Effector memory CD8-positive, alpha-beta T cell (primary cell): ENCODE measurements around the gene GRAMD1A.
A peak's percentile ranks its signal among the peaks of the same experiment; 100 is the strongest.
"Not testable (repeated sequence)": the region's sequence is repeated elsewhere in the genome, so short reads cannot be mapped to it uniquely, and the experiment has no call there.

ENCODE experiments used
- ATAC-seq: fragments of 150-1000 bp; cut with Tn5 transposase; replicated peaks from 2 replicates; pipeline ENCODE4 v1.10.0; 2021; ENCODE audit warnings: mild to moderate bottlenecking, moderate library complexity
- DNase-seq, 3 experiments: peaks; one replicate each; pipeline ENCODE4 v3.0.0; 2021
- H3K27ac Mint-ChIP-seq, 2 donors: one replicate each; pipeline ENCODE4 v1.8.0; 2022; ENCODE audit warnings: mild to moderate bottlenecking in 2 of 2, mixed read lengths in 2 of 2, moderate library complexity in 2 of 2
- H3K27me3 Mint-ChIP-seq, 2 donors: one replicate each; pipeline ENCODE4 v1.8.0; 2022; ENCODE audit warnings: mixed read lengths in 2 of 2
- H3K36me3 Mint-ChIP-seq: one replicate; pipeline ENCODE4 v1.8.0; 2022; ENCODE audit warnings: mild to moderate bottlenecking, moderate library complexity, mixed read lengths; ENCODE audit not compliant: insufficient read depth
- H3K4me1 Mint-ChIP-seq, 2 donors: one replicate each; pipeline ENCODE4 v1.8.0; 2022; ENCODE audit warnings: low read depth in 2 of 2, mixed read lengths in 2 of 2
- H3K4me3 Mint-ChIP-seq, 2 donors: one replicate each; pipeline ENCODE4 v1.8.0; 2022; ENCODE audit warnings: mild to moderate bottlenecking in 2 of 2, mixed read lengths in 2 of 2, moderate library complexity in 2 of 2
- H3K9me3 Mint-ChIP-seq, 2 donors: one replicate each; pipeline ENCODE4 v1.8.0; 2022; ENCODE audit warnings: mixed read lengths in 2 of 2

Gene GRAMD1A

GRCh38 chr19:35042954-35043604, 43.0 kb downstream of the GRAMD1A start:
- no peak for DNase-seq
- Mint-ChIP-seq H3K27ac (peak overlapping the region in 1 of 2 donors; percentile 28), H3K4me1 (peaks cover 34 to 39% of the 10 kb centered on the region in 2 donors), H3K36me3 (peaks cover 12% of the 10 kb centered on the region), H3K27me3 (peaks cover 11 to 14% of the 10 kb centered on the region in 2 donors), H3K4me3 (no peak overlapping the region), H3K9me3 (no peaks in the 10 kb centered on the region)
- ATAC-seq: no peak

GRCh38 chr19:35043906-35044305, 43.8 kb downstream of the GRAMD1A start:
- peak overlapping the region; percentile 49 to 51 for H3K27ac Mint-ChIP-seq
- H3K9me3 Mint-ChIP-seq: no peaks in the 10 kb centered on the region
- ATAC-seq (no peak), DNase-seq (no peak)
- no peak overlapping the region for H3K4me3 Mint-ChIP-seq
- H3K27me3 Mint-ChIP-seq: peaks cover 11 to 14% of the 10 kb centered on the region in 2 donors
- peaks cover 34 to 38% of the 10 kb centered on the region in 2 donors for H3K4me1 Mint-ChIP-seq
- peaks cover 12% of the 10 kb centered on the region for H3K36me3 Mint-ChIP-seq

- H3K4me3 Mint-ChIP-seq: no peak overlapping the region
- ATAC-seq (no peak), DNase-seq (peak; percentile 58 to 62 (median 60))
- H3K4me1 Mint-ChIP-seq: peaks cover 34 to 37% of the 10 kb centered on the region in 2 donors
- peak overlapping the region; percentile 49 to 51 for H3K27ac Mint-ChIP-seq
- peaks cover 12% of the 10 kb centered on the region for H3K36me3 Mint-ChIP-seq
- peaks cover 11 to 14% of the 10 kb centered on the region in 2 donors for H3K27me3 Mint-ChIP-seq
- H3K9me3 Mint-ChIP-seq: no peaks in the 10 kb centered on the region
Observed at GRCh38 chr19:35044317-35045117, 44.4 kb downstream of the GRAMD1A start.

GRCh38 chr19:35045667-35046300, 45.7 kb downstream of the GRAMD1A start:
- H3K36me3 Mint-ChIP-seq: peaks cover 12% of the 10 kb centered on the region
- H3K27ac Mint-ChIP-seq: no peak overlapping the region
- DNase-seq (peak in 2 of 3 experiments; percentile 20 to 34), ATAC-seq (peak; percentile 78)
- no peaks in the 10 kb centered on the region for H3K9me3 Mint-ChIP-seq
- no peak overlapping the region for H3K4me3 Mint-ChIP-seq
- peaks cover 11 to 14% of the 10 kb centered on the region in 2 donors for H3K27me3 Mint-ChIP-seq
- H3K4me1 Mint-ChIP-seq: peaks cover 25 to 30% of the 10 kb centered on the region in 2 donors

GRCh38 chr19:35046461-35046860, 46.3 kb downstream of the GRAMD1A start:
- Mint-ChIP-seq H3K4me1 (peaks cover 21 to 28% of the 10 kb centered on the region in 2 donors), H3K27ac (no peak overlapping the region), H3K27me3 (peaks cover 11 to 14% of the 10 kb centered on the region in 2 donors), H3K9me3 (no peaks in the 10 kb centered on the region), H3K4me3 (no peak overlapping the region), H3K36me3 (peaks cover 12% of the 10 kb centered on the region)
- no peak for ATAC-seq
- DNase-seq: no peak

- no peaks in the 10 kb centered on the region for H3K9me3 Mint-ChIP-seq
- no peak overlapping the region for H3K4me3 Mint-ChIP-seq
- peaks cover 9 to 12% of the 10 kb centered on the region in 2 donors for H3K27me3 Mint-ChIP-seq
- H3K4me1 Mint-ChIP-seq: peaks cover 16 to 20% of the 10 kb centered on the region in 2 donors
- peaks cover 5% of the 10 kb centered on the region for H3K36me3 Mint-ChIP-seq
- no peak overlapping the region for H3K27ac Mint-ChIP-seq
- ATAC-seq (no peak), DNase-seq (no peak)
Observed at GRCh38 chr19:35048911-35049411, 48.8 kb downstream of the GRAMD1A start.

- H3K27ac Mint-ChIP-seq: no peak overlapping the region
- DNase-seq: no peak
- peaks cover 4 to 7% of the 10 kb centered on the region in 2 donors for H3K27me3 Mint-ChIP-seq
- H3K4me1 Mint-ChIP-seq: peaks cover 12 to 15% of the 10 kb centered on the region in 2 donors
- H3K4me3 Mint-ChIP-seq: no peak overlapping the region
- H3K9me3 Mint-ChIP-seq: no peaks in the 10 kb centered on the region
- no peaks in the 10 kb centered on the region for H3K36me3 Mint-ChIP-seq
- ATAC-seq: no peak
Observed at GRCh38 chr19:35049456-35049855, 49.3 kb downstream of the GRAMD1A start.

GRCh38 chr19:35050662-35051061, 50.5 kb downstream of the GRAMD1A start:
- ATAC-seq: not testable (repeated sequence)

GRCh38 chr19:35051268-35051667, 51.1 kb downstream of the GRAMD1A start:
- not testable (repeated sequence) for DNase-seq, H3K4me3 Mint-ChIP-seq, H3K4me1 Mint-ChIP-seq, H3K27me3 Mint-ChIP-seq, H3K36me3 Mint-ChIP-seq, ATAC-seq, H3K9me3 Mint-ChIP-seq, H3K27ac Mint-ChIP-seq

More at GRCh38 chr19:35050662-35051061, 50.5 kb downstream of the GRAMD1A start:
- H3K27me3 Mint-ChIP-seq, H3K4me3 Mint-ChIP-seq, H3K36me3 Mint-ChIP-seq, H3K27ac Mint-ChIP-seq, DNase-seq, H3K4me1 Mint-ChIP-seq, H3K9me3 Mint-ChIP-seq: not testable (repeated sequence)

GRCh38 chr19:35051796-35052195, 51.7 kb downstream of the GRAMD1A start:
- Mint-ChIP-seq H3K4me1 (peaks cover 0 to 4% of the 10 kb centered on the region in 2 donors), H3K4me3 (no peak overlapping the region), H3K36me3 (no peaks in the 10 kb centered on the region), H3K27ac (no peak overlapping the region), H3K27me3 (peaks cover 11 to 14% of the 10 kb centered on the region in 2 donors), H3K9me3 (no peaks in the 10 kb centered on the region)
- DNase-seq: no peak
- ATAC-seq: no peak

- DNase-seq (no peak), ATAC-seq (no peak)
- Mint-ChIP-seq H3K4me3 (no peak overlapping the region), H3K36me3 (no peaks in the 10 kb centered on the region), H3K4me1 (peaks cover 0 to 4% of the 10 kb centered on the region in 2 donors), H3K27ac (no peak overlapping the region), H3K27me3 (peaks cover 14 to 18% of the 10 kb centered on the region in 2 donors), H3K9me3 (no peaks in the 10 kb centered on the region)
Observed at GRCh38 chr19:35052599-35053190, 52.6 kb downstream of the GRAMD1A start.

GRCh38 chr19:35053667-35054293, 53.7 kb downstream of the GRAMD1A start:
- Mint-ChIP-seq H3K4me3 (no peak overlapping the region), H3K27ac (no peak overlapping the region), H3K27me3 (peaks cover 15 to 18% of the 10 kb centered on the region in 2 donors), H3K9me3 (no peaks in the 10 kb centered on the region), H3K36me3 (no peaks in the 10 kb centered on the region), H3K4me1 (peaks cover 0 to 4% of the 10 kb centered on the region in 2 donors)
- no peak for ATAC-seq
- no peak for DNase-seq

- Mint-ChIP-seq H3K4me1 (peaks cover 0 to 4% of the 10 kb centered on the region in 2 donors), H3K27me3 (peaks cover 18 to 19% of the 10 kb centered on the region in 2 donors), H3K27ac (no peak overlapping the region), H3K4me3 (no peak overlapping the region), H3K9me3 (no peaks in the 10 kb centered on the region), H3K36me3 (no peaks in the 10 kb centered on the region)
- no peak for ATAC-seq
- no peak for DNase-seq
Observed at GRCh38 chr19:35054626-35055025, 54.5 kb downstream of the GRAMD1A start.
